ENCODE measurements around the gene ERVFRD-1. TPM values are rescaled to one million over a fixed set of nuclear protein-coding genes. Genes with fewer than 3 reads are reported as not detected.

Gene ERVFRD-1
- total and polyA plus RNA-seq, 2 experiments from 2014 or later: 0.06 TPM; not detected in 1

GRCh38 chr6:11153447-11153846 is 41.9 kb upstream of the ERVFRD-1 start:
- Mint-ChIP-seq H3K36me3 (ENCODE audit: low read depth) (no peaks in the 10 kb centered on the region; the same call in 2 of the 3 replicates), H3K27ac (no peak overlapping the region), H3K27me3 (ENCODE audit: insufficient read depth, low read depth, poor library complexity) (peaks cover 2% of the 10 kb centered on the region), H3K9me3 (no peaks in the 10 kb centered on the region), H3K4me3 (no peak overlapping the region), H3K4me1 (peaks cover 23% of the 10 kb centered on the region)
- no peaks in the 10 kb centered on the region for H3K79me2 ChIP-seq (replicated peaks; ENCODE audit: insufficient read depth)
- no peak overlapping the region for H3K27ac ChIP-seq (ENCODE audit: low read depth)
- H2AFZ ChIP-seq: peak overlapping the region; percentile 76
- no peak for TF ChIP-seq EZH2phosphoT487 (IDR thresholded peaks at IDR 0.05; ENCODE audit: unreplicated experiment)
- no peak for TF ChIP-seq ZNF114 (CRISPR knock-in tag; IDR thresholded peaks at IDR 0.05)
- TF ChIP-seq ETS1 (IDR thresholded peaks at IDR 0.05): no peak
- no peak for TF ChIP-seq CTCF (conservative IDR thresholded peaks at IDR 0.05; ENCODE audit: low read depth in 2 of 2)
- TF ChIP-seq POLR2AphosphoS5 (IDR thresholded peaks at IDR 0.05; ENCODE audit: low read depth): no peak
- TF ChIP-seq REST (IDR thresholded peaks at IDR 0.05; ENCODE audit: unreplicated experiment): no peak
- no peak for TF ChIP-seq ZNF331 (CRISPR knock-in tag; IDR thresholded peaks at IDR 0.05; ENCODE audit: low read depth)
- no peak for TF ChIP-seq ZNF462 (CRISPR knock-in tag; IDR thresholded peaks at IDR 0.05)
- no peak for TF ChIP-seq CREB1 (CRISPR knock-in tag; IDR thresholded peaks at IDR 0.05; ENCODE audit: low read depth)
- no peak for TF ChIP-seq JUNB (IDR thresholded peaks at IDR 0.05; ENCODE audit: unreplicated experiment)
- no peak for TF ChIP-seq EZH2 (IDR thresholded peaks at IDR 0.05; ENCODE audit: low read depth, unreplicated experiment)
- TF ChIP-seq STAT1 (IDR thresholded peaks at IDR 0.05; ENCODE audit: unreplicated experiment): no peak
- TF ChIP-seq NANOG (IDR thresholded peaks at IDR 0.05; ENCODE audit: borderline replicate concordance): no peak
- peaks cover 30% of the 10 kb centered on the region for H3K4me1 ChIP-seq (ENCODE audit: insufficient read depth)
- no peaks in the 10 kb centered on the region for H4K20me1 ChIP-seq (replicated peaks; ENCODE audit: insufficient read depth)
- no peak overlapping the region for H3K4me3 ChIP-seq
- H3K4me2 ChIP-seq: peak overlapping the region; percentile 44
- no peaks in the 10 kb centered on the region for H3K27me3 ChIP-seq (ENCODE audit: insufficient read depth)
- no peak for ATAC-seq
- DNase-seq (ENCODE audit: low spot score): no peak
- H3K36me3 ChIP-seq (ENCODE audit: insufficient read depth): no peaks in the 10 kb centered on the region
- H3K9me2 ChIP-seq (ENCODE audit: insufficient read depth): no peaks in the 10 kb centered on the region
- H3F3A ChIP-seq (replicated peaks; ENCODE audit: low read depth): no peaks in the 10 kb centered on the region
